GM18517 (cell line): ENCODE results near the gene TBCB.
A peak's percentile ranks its signal among the peaks of the same experiment; 100 is the strongest.
"Not testable (repeated sequence)": the region's sequence is repeated elsewhere in the genome, so short reads cannot be mapped to it uniquely, and the experiment has no call there.

Experiments
- ATAC-seq: cut with Tn5 transposase; IDR thresholded peaks from one replicate; pipeline ENCODE4 v1.9.1; 2021; ENCODE audit warnings: mild to moderate bottlenecking, moderate library complexity; ENCODE audit not compliant: unreplicated experiment

Gene TBCB

GRCh38 chr19:36101550-36102327 lies 13.5 kb upstream of the TBCB start:
- ATAC-seq: no peak

- no peak for ATAC-seq
These were observed 12.1 kb upstream of the TBCB start for GRCh38 chr19:36103040-36103626.

GRCh38 chr19:36103842-36104552 lies 11.3 kb upstream of the TBCB start:
- ATAC-seq: no peak

- ATAC-seq: no peak
These were observed 8.8 kb upstream of the TBCB start for GRCh38 chr19:36106441-36106840.

- ATAC-seq: no peak
These were observed 8.3 kb upstream of the TBCB start for GRCh38 chr19:36106991-36107390.

- ATAC-seq: no peak
These were observed 6.6 kb upstream of the TBCB start for GRCh38 chr19:36108684-36109083.

- ATAC-seq: no peak
These were observed 4.6 kb upstream of the TBCB start, which contains the start of gene OVOL3 for GRCh38 chr19:36110487-36111199. Gene OVOL3 (plus strand): TSS chr19:36111143. CDS start chr19:36111203, 60 bp downstream.

- ATAC-seq: no peak
These were observed 4.1 kb upstream of the TBCB start for GRCh38 chr19:36111200-36111539.

GRCh38 chr19:36112678-36113077 lies 2.6 kb upstream of the TBCB start:
- no peak for ATAC-seq

GRCh38 chr19:36113425-36113824 lies 1.8 kb upstream of the TBCB start:
- ATAC-seq: no peak

GRCh38 chr19:36113894-36114720 lies 1.2 kb upstream of the TBCB start:
- ATAC-seq: no peak

- ATAC-seq: peak; percentile 80
These were observed 381 bp upstream of the TBCB start, which contains the start of gene POLR2I for GRCh38 chr19:36114721-36115452. Gene POLR2I (minus strand): TSS chr19:36114875. CDS start chr19:36114856, 19 bp downstream.

- ATAC-seq: no peak
These were observed 1.0 kb downstream of the TBCB start for GRCh38 chr19:36116344-36116637.

- ATAC-seq: no peak
These were observed 5.1 kb downstream of the TBCB start for GRCh38 chr19:36120092-36120983.

- no peak for ATAC-seq
These were observed 5.7 kb downstream of the TBCB start for GRCh38 chr19:36120984-36121358.

- no peak for ATAC-seq
These were observed 6.3 kb downstream of the TBCB start for GRCh38 chr19:36121486-36122124.

- ATAC-seq: no peak
These were observed 10.3 kb downstream of the TBCB start for GRCh38 chr19:36125557-36125956.

- peak; percentile 12 for ATAC-seq
These were observed 13.1 kb downstream of the TBCB start for GRCh38 chr19:36128392-36128736.

GRCh38 chr19:36131221-36131620 lies 16.0 kb downstream of the TBCB start:
- not testable (repeated sequence) for ATAC-seq
